Panc1 (cell line): ENCODE data around the gene FAM149B1. TPM values are rescaled to one million over a fixed set of nuclear protein-coding genes. Genes with fewer than 3 reads are reported as not detected.

Source experiments
- ATAC-seq: fragments of 200-7000 bp; cut with Tn5 transposase; 2 replicates; pipeline ENCODE4 v1.9.1; 2020; ENCODE audit warnings: mild to moderate bottlenecking, moderate library complexity
- BruUV-seq: library from RNA; stranded (reverse); fragments of 400-500 nt; replicated peaks from 2 replicates; lab custom pipeline; 2021; lab: Mats Ljungman, UMichigan
- CTCF ChIA-PET: fragments of 300-600 bp; sonication (Branson Sonifier 250); formaldehyde crosslinking; loops from one replicate; lab custom pipeline; 2022; ENCODE audit warnings: antibody characterized with exemption; lab: Charles Lee
- POLR2A ChIA-PET: fragments of 300-600 bp; sonication (Branson Sonifier 250); formaldehyde crosslinking; loops from one replicate; lab custom pipeline; 2022; ENCODE audit warnings: antibody characterized with exemption; lab: Charles Lee
- DNase-seq: peaks from one replicate; pipeline ENCODE4 v3.0.0-alpha.2; 2010; ENCODE audit warnings: low read depth, low spot score
- H3K27ac ChIP-seq: 2 replicates; pipeline ENCODE4 v1.5.1; 2011; ENCODE audit warnings: mild to moderate bottlenecking, low read length, inconsistent platforms
- H3K27me3 ChIP-seq: fragments of 200-500 bp; sonication (Bioruptor generic); 2 replicates; pipeline ENCODE4 v1.6.0; 2014; ENCODE audit warnings: low read length, inconsistent platforms; ENCODE audit not compliant: control insufficient read depth, insufficient read depth
- H3K36me3 ChIP-seq: fragments of 200-500 bp; sonication (Bioruptor generic); 2 replicates; pipeline ENCODE4 v1.5.1; 2014; ENCODE audit warnings: inconsistent platforms, mild to moderate bottlenecking, low read length, moderate library complexity; ENCODE audit not compliant: control insufficient read depth, insufficient read depth
- H3K4me1 ChIP-seq: 2 replicates; pipeline ENCODE4 v1.5.1; 2011; ENCODE audit warnings: inconsistent platforms, mild to moderate bottlenecking, low read length, moderate library complexity; ENCODE audit not compliant: control insufficient read depth, insufficient read depth
- H3K4me3 ChIP-seq, 2 experiments: 2 replicates each; pipeline ENCODE4 v1.5.1; 2011 to 2012; ENCODE audit warnings: low read depth in 2 of 2, low read length in 2 of 2, mild to moderate bottlenecking in 2 of 2, inconsistent platforms in 1 of 2, moderate library complexity in 1 of 2
- H3K9me3 ChIP-seq: fragments of 200-500 bp; sonication (Bioruptor generic); 2 replicates; pipeline ENCODE4 v1.5.1; 2014; ENCODE audit warnings: low read depth, mild to moderate bottlenecking, inconsistent platforms, low read length, moderate library complexity; ENCODE audit not compliant: control insufficient read depth, insufficient read depth
- POLR2AphosphoS5 ChIP-seq: IDR thresholded peaks from 2 replicates; pipeline ENCODE4 v1.6.1; 2012; ENCODE audit warnings: mild to moderate bottlenecking, low read depth, low read length, moderate library complexity
- SIN3A ChIP-seq: IDR thresholded peaks from 2 replicates; pipeline ENCODE4 v1.6.1; 2012; ENCODE audit warnings: low read depth, mild to moderate bottlenecking, low read length, moderate library complexity, borderline replicate concordance; ENCODE audit not compliant: insufficient read depth
- TCF7L2 ChIP-seq: IDR thresholded peaks from 2 replicates; pipeline ENCODE4 v1.6.1; 2011; ENCODE audit warnings: mild to moderate bottlenecking, low read depth, low read length, inconsistent platforms
- in situ Hi-C: cut with HindIII; loops from 2 replicates; pipeline ENCODE4 v1.10.0; 2016; ENCODE audit warnings: low sequenced_read_pairs, low pct_unique_long_range_greater_than_20kb
- intact Hi-C: fragments of 100-400 bp; cut with micrococcal nuclease; formaldehyde crosslinking; loops from one replicate; pipeline ENCODE4 v1.10.0; 2022; ENCODE audit not compliant: unreplicated experiment
- total RNA-seq: library from RNA; stranded (reverse); gene quantifications from one replicate; pipeline ENCODE4 v1.2.1, GENCODE V29; 2021; ENCODE audit not compliant: unreplicated experiment
- TF ChIP-seq, protein P1 (sequence below), 2 experiments: IDR thresholded peaks; 2 replicates each; pipeline ENCODE4 v1.6.1; 2011 to 2012; ENCODE audit warnings: low read depth in 2 of 2, control low read depth in 1 of 2, low read length in 1 of 2, mild to moderate bottlenecking in 1 of 2, moderate library complexity in 1 of 2; ENCODE audit not compliant: insufficient read depth in 1 of 2
- TF ChIP-seq, protein P2 (sequence below): fragments of 450-650 bp; IDR thresholded peaks from 2 replicates; pipeline ENCODE4 v1.5.1; 2017; ENCODE audit warnings: mild to moderate bottlenecking

FAM149B1 gene
- total RNA-seq, 1 experiment from 2014 or later, result 20.8 TPM

DNA sequence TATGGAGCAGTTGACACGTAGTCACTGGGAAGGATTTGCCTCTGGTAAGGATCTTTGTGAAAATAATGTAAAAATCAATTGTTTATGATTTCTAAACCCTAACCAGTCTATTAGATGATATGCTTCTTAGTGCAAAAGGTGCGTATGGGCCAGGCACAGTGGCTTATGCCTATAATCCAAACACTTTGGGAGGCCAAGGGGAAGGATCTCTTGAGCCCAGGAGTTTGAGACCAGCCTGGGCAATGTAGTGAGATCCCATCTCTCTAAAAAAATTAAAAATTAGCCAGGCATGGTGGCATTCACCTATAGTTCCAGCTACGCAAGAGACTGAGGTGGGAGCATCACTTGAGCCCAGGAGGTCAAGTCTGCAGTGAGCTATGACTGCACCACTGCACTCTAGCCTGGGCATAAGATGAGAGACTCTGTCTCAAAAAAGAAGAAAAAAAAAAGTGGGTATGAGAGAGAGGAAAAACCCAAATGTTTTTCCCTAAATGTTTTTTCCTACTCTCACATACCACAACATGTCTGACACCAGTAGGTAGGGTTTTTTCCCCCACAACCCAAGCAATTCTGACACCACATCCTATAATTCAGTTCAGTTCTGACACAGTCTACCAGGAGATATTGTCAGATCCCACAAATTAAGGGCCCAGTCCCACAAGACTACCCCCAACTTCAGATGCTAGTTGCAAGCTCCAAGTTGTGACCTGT lies 42.6 kb downstream of the FAM149B1 start:
- no peaks in the 10 kb centered on the region for H3K27me3 ChIP-seq
- no peaks in the 10 kb centered on the region for H3K36me3 ChIP-seq
- CTCF ChIA-PET, result no interaction called here
- no peak overlapping the region for H3K4me3 ChIP-seq
- no peaks in the 10 kb centered on the region for H3K4me1 ChIP-seq
- POLR2A ChIA-PET, result no interaction called here
- in situ Hi-C loops (no loop called here), intact Hi-C loops (no loop called here)
- DNase-seq, result no peak
- H3K27ac ChIP-seq, result no peak overlapping the region
- no peaks in the 10 kb centered on the region for H3K9me3 ChIP-seq
- no peak for ATAC-seq
- TF ChIP-seq TCF7L2 (no peak), SIN3A (no peak), POLR2AphosphoS5 (no peak)
- TF ChIP-seq, protein P1, sequence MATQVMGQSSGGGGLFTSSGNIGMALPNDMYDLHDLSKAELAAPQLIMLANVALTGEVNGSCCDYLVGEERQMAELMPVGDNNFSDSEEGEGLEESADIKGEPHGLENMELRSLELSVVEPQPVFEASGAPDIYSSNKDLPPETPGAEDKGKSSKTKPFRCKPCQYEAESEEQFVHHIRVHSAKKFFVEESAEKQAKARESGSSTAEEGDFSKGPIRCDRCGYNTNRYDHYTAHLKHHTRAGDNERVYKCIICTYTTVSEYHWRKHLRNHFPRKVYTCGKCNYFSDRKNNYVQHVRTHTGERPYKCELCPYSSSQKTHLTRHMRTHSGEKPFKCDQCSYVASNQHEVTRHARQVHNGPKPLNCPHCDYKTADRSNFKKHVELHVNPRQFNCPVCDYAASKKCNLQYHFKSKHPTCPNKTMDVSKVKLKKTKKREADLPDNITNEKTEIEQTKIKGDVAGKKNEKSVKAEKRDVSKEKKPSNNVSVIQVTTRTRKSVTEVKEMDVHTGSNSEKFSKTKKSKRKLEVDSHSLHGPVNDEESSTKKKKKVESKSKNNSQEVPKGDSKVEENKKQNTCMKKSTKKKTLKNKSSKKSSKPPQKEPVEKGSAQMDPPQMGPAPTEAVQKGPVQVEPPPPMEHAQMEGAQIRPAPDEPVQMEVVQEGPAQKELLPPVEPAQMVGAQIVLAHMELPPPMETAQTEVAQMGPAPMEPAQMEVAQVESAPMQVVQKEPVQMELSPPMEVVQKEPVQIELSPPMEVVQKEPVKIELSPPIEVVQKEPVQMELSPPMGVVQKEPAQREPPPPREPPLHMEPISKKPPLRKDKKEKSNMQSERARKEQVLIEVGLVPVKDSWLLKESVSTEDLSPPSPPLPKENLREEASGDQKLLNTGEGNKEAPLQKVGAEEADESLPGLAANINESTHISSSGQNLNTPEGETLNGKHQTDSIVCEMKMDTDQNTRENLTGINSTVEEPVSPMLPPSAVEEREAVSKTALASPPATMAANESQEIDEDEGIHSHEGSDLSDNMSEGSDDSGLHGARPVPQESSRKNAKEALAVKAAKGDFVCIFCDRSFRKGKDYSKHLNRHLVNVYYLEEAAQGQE (IDR thresholded peaks at IDR 0.05; ENCODE audit: insufficient read depth in 1 of 2, low read depth in 2 of 2, low read length in 1 of 2), result no peak
- TF ChIP-seq, protein P2, sequence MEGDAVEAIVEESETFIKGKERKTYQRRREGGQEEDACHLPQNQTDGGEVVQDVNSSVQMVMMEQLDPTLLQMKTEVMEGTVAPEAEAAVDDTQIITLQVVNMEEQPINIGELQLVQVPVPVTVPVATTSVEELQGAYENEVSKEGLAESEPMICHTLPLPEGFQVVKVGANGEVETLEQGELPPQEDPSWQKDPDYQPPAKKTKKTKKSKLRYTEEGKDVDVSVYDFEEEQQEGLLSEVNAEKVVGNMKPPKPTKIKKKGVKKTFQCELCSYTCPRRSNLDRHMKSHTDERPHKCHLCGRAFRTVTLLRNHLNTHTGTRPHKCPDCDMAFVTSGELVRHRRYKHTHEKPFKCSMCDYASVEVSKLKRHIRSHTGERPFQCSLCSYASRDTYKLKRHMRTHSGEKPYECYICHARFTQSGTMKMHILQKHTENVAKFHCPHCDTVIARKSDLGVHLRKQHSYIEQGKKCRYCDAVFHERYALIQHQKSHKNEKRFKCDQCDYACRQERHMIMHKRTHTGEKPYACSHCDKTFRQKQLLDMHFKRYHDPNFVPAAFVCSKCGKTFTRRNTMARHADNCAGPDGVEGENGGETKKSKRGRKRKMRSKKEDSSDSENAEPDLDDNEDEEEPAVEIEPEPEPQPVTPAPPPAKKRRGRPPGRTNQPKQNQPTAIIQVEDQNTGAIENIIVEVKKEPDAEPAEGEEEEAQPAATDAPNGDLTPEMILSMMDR, result no peak
- no TSS peak for BruUV-seq

DNA sequence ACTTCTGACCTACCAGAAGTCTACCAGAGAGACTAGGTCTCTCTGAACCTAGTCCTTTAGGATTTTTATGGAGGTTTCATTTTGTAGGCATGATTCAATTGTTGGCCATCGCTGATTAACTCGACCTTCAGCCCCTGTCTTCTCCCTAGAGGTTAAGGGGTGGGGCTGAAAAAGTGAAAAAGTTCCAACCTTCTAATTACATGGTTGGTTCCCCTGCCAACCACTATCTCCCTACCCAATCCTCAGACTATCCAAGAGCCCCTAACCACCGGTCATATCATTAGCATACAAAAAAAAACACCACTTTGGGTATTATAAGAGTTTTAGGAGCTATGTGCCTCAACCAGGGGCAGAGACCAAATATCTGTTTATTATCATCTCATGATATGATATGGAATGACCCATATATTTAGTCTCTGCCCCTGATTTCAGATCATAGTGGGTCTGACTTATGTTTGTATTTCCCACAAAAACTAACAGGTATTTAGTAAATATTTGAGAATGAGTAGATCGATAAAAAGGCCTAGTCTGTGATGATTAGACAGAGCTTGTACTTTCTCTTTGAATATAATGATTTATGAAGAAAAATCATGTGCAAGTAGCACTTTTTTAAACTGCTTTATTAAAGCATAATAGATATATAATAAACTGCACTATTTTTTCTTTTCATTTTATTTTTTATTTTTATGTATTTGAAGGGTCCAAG lies 43.3 kb downstream of the FAM149B1 start:
- intact Hi-C loops, result no loop called here
- in situ Hi-C loops, result no loop called here
- TF ChIP-seq POLR2AphosphoS5, result no peak
- TF ChIP-seq, protein P2, result no peak
- no peak for TF ChIP-seq SIN3A
- H3K4me1 ChIP-seq, result no peaks in the 10 kb centered on the region
- H3K36me3 ChIP-seq, result no peaks in the 10 kb centered on the region
- no peak overlapping the region for H3K27ac ChIP-seq
- POLR2A ChIA-PET, result interaction anchor here (0.7 kb wide), 1 partner anchor 206 kb away, joined by 3 read pairs; no protein-coding TSS in a partner anchor
- H3K27me3 ChIP-seq, result no peaks in the 10 kb centered on the region
- no peak overlapping the region for H3K4me3 ChIP-seq
- BruUV-seq, result no TSS peak
- no peaks in the 10 kb centered on the region for H3K9me3 ChIP-seq
- CTCF ChIA-PET, result no interaction called here
- ATAC-seq (no peak), DNase-seq (no peak)
